Transverse colon (tissue), 4 donors: Measurements from ENCODE around the gene NEK1.
"Not testable (repeated sequence)": the region's sequence is repeated elsewhere in the genome, so short reads cannot be mapped to it uniquely, and the experiment has no call there.

Experiments used
- POLR2A ChIP-seq: fragments of 450-650 bp; IDR thresholded peaks from one replicate; pipeline ENCODE4 v1.6.1; 2016; ENCODE audit warnings: antibody characterized with exemption, mild to moderate bottlenecking, moderate library complexity
- POLR2AphosphoS5 ChIP-seq, 3 donors: sonication (generic); formaldehyde crosslinking; IDR thresholded peaks; one replicate each; pipeline ENCODE4 v1.6.1; 2016; ENCODE audit warnings: antibody characterized with exemption in 3 of 3
- TF ChIP-seq, protein P1 (sequence below), 5 experiments: fragments of 200-600 bp in 3 of 5; fragments of 450-650 bp in 2 of 5; sonication (generic) in 3 of 5; IDR thresholded peaks; 1 replicate in 2 of 5; 2 replicates in 3 of 5; pipeline ENCODE4 v1.5.1; 2016 to 2017; ENCODE audit warnings: antibody characterized with exemption in 5 of 5, inconsistent platforms in 3 of 5, mild to moderate bottlenecking in 2 of 5, moderate library complexity in 1 of 5

DNA sequence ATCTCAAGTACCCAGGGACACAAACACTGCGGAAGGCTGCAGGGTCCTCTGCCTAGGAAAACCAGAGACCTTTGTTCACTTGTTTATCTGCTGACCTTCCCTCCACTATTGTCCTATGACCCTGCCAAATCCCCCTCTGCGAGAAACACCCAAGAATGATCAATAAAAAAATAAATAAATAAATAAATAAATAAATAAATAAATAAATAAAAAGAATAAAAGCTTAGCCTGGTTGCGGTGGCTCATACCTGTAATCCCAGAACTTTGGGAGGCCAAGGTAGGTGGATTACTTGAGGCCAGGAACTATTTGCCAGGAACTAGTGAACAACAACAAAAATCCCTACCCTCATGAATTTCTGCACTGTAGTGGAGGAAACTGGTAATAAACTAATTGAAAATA lies 41.4 kb downstream of the NEK1 start:
- TF ChIP-seq, protein P1, sequence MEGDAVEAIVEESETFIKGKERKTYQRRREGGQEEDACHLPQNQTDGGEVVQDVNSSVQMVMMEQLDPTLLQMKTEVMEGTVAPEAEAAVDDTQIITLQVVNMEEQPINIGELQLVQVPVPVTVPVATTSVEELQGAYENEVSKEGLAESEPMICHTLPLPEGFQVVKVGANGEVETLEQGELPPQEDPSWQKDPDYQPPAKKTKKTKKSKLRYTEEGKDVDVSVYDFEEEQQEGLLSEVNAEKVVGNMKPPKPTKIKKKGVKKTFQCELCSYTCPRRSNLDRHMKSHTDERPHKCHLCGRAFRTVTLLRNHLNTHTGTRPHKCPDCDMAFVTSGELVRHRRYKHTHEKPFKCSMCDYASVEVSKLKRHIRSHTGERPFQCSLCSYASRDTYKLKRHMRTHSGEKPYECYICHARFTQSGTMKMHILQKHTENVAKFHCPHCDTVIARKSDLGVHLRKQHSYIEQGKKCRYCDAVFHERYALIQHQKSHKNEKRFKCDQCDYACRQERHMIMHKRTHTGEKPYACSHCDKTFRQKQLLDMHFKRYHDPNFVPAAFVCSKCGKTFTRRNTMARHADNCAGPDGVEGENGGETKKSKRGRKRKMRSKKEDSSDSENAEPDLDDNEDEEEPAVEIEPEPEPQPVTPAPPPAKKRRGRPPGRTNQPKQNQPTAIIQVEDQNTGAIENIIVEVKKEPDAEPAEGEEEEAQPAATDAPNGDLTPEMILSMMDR (IDR thresholded peaks at IDR 0.05): not testable (repeated sequence)
- not testable (repeated sequence) for TF ChIP-seq POLR2A; POLR2AphosphoS5 (IDR thresholded peaks at IDR 0.05)
